ENCODE results near the gene ADCYAP1R1. TPM values are rescaled to one million over a fixed set of nuclear protein-coding genes. Genes with fewer than 3 reads are reported as not detected.

The ADCYAP1R1 gene
- polyA plus RNA-seq, 1 donor from 2014 or later, result 8.6 TPM

- Histone ChIP-seq H3K27ac (ENCODE audit: low read length) (no peak overlapping the region), H3K9ac (ENCODE audit: low read length) (no peak overlapping the region), H3K9me2 (ENCODE audit: insufficient read depth, low read length) (no peaks in the 10 kb centered on the region), H3K27me3 (ENCODE audit: insufficient read depth, low read depth, low read length) (no peaks in the 10 kb centered on the region), H3K9me3 (ENCODE audit: low read length) (no peaks in the 10 kb centered on the region), H4K20me1 (ENCODE audit: insufficient read depth) (no peaks in the 10 kb centered on the region), H3F3A (ENCODE audit: insufficient read depth, low read length, poor library complexity, severe bottlenecking) (no peaks in the 10 kb centered on the region), H2AFZ (ENCODE audit: low read depth, low read length) (no peak overlapping the region), H3K79me2 (replicated peaks; ENCODE audit: insufficient read depth, low read length) (no peaks in the 10 kb centered on the region), H3K4me3 (ENCODE audit: low read length) (no peak overlapping the region), H3K4me2 (ENCODE audit: low read length) (no peak overlapping the region), H3K36me3 (ENCODE audit: insufficient read depth, low read length) (no peaks in the 10 kb centered on the region)
- TF ChIP-seq, protein P1, sequence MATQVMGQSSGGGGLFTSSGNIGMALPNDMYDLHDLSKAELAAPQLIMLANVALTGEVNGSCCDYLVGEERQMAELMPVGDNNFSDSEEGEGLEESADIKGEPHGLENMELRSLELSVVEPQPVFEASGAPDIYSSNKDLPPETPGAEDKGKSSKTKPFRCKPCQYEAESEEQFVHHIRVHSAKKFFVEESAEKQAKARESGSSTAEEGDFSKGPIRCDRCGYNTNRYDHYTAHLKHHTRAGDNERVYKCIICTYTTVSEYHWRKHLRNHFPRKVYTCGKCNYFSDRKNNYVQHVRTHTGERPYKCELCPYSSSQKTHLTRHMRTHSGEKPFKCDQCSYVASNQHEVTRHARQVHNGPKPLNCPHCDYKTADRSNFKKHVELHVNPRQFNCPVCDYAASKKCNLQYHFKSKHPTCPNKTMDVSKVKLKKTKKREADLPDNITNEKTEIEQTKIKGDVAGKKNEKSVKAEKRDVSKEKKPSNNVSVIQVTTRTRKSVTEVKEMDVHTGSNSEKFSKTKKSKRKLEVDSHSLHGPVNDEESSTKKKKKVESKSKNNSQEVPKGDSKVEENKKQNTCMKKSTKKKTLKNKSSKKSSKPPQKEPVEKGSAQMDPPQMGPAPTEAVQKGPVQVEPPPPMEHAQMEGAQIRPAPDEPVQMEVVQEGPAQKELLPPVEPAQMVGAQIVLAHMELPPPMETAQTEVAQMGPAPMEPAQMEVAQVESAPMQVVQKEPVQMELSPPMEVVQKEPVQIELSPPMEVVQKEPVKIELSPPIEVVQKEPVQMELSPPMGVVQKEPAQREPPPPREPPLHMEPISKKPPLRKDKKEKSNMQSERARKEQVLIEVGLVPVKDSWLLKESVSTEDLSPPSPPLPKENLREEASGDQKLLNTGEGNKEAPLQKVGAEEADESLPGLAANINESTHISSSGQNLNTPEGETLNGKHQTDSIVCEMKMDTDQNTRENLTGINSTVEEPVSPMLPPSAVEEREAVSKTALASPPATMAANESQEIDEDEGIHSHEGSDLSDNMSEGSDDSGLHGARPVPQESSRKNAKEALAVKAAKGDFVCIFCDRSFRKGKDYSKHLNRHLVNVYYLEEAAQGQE (IDR thresholded peaks at IDR 0.05; ENCODE audit: borderline replicate concordance), result no peak
- no peak for TF ChIP-seq TAF1 (IDR thresholded peaks at IDR 0.05; ENCODE audit: low read depth)
- no peak for TF ChIP-seq MXI1 (conservative IDR thresholded peaks at IDR 0.05; ENCODE audit: poor library complexity, severe bottlenecking)
- TF ChIP-seq RAD21 (conservative IDR thresholded peaks at IDR 0.05), result no peak
- TF ChIP-seq SMC3 (conservative IDR thresholded peaks at IDR 0.05; ENCODE audit: poor library complexity), result no peak
Measured at GRCh38 chr7:31080763-31081162, 28.7 kb downstream of the ADCYAP1R1 start.

GRCh38 chr7:31082017-31082416 is 29.9 kb downstream of the ADCYAP1R1 start:
- Histone ChIP-seq H3K27ac (ENCODE audit: low read length) (no peak overlapping the region), H3K36me3 (ENCODE audit: insufficient read depth, low read length) (no peaks in the 10 kb centered on the region), H2AFZ (ENCODE audit: low read depth, low read length) (no peak overlapping the region), H3K4me2 (ENCODE audit: low read length) (no peak overlapping the region), H3K27me3 (ENCODE audit: insufficient read depth, low read depth, low read length) (no peaks in the 10 kb centered on the region), H3K79me2 (replicated peaks; ENCODE audit: insufficient read depth, low read length) (no peaks in the 10 kb centered on the region), H3K9me3 (ENCODE audit: low read length) (no peaks in the 10 kb centered on the region), H3F3A (ENCODE audit: insufficient read depth, low read length, poor library complexity, severe bottlenecking) (no peaks in the 10 kb centered on the region), H4K20me1 (ENCODE audit: insufficient read depth) (no peaks in the 10 kb centered on the region), H3K9me2 (ENCODE audit: insufficient read depth, low read length) (no peaks in the 10 kb centered on the region), H3K9ac (ENCODE audit: low read length) (no peak overlapping the region), H3K4me3 (ENCODE audit: low read length) (no peak overlapping the region)
- TF ChIP-seq MXI1 (conservative IDR thresholded peaks at IDR 0.05; ENCODE audit: poor library complexity, severe bottlenecking) (no peak), SMC3 (conservative IDR thresholded peaks at IDR 0.05; ENCODE audit: poor library complexity) (no peak), RAD21 (conservative IDR thresholded peaks at IDR 0.05) (no peak)
- TF ChIP-seq, protein P2, sequence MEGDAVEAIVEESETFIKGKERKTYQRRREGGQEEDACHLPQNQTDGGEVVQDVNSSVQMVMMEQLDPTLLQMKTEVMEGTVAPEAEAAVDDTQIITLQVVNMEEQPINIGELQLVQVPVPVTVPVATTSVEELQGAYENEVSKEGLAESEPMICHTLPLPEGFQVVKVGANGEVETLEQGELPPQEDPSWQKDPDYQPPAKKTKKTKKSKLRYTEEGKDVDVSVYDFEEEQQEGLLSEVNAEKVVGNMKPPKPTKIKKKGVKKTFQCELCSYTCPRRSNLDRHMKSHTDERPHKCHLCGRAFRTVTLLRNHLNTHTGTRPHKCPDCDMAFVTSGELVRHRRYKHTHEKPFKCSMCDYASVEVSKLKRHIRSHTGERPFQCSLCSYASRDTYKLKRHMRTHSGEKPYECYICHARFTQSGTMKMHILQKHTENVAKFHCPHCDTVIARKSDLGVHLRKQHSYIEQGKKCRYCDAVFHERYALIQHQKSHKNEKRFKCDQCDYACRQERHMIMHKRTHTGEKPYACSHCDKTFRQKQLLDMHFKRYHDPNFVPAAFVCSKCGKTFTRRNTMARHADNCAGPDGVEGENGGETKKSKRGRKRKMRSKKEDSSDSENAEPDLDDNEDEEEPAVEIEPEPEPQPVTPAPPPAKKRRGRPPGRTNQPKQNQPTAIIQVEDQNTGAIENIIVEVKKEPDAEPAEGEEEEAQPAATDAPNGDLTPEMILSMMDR (IDR thresholded peaks at IDR 0.05; ENCODE audit: poor library complexity, severe bottlenecking), result no peak

DNA sequence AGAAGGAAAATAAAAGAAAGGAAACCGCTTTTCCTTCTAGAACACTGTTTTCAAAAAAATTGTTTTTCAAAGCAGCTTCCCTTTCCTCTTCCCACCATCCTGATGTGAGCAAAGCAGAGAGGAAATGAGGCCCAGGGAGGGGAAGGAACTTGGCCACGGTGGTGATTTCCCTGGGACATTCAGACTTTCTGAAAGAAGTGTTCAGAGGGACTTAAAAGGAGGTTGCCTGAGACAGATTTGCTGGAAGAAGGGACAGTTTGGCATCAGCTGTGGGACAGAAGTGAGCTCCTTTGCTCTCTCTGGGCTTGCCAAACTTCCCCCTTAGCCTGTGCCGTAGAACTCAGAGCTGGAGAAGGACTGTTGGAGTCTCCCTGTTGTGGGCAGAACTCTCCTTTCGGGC is 30.3 kb downstream of the ADCYAP1R1 start:
- no peak for TF ChIP-seq POLR2AphosphoS5 (IDR thresholded peaks at IDR 0.05)
- TF ChIP-seq MXI1 (conservative IDR thresholded peaks at IDR 0.05; ENCODE audit: poor library complexity, severe bottlenecking), result no peak
- no peak for TF ChIP-seq EZH2 (IDR thresholded peaks at IDR 0.05; ENCODE audit: borderline replicate concordance, insufficient read depth, low read length, poor library complexity, severe bottlenecking)
- TF ChIP-seq, protein P1 (IDR thresholded peaks at IDR 0.05; ENCODE audit: borderline replicate concordance), result no peak
- TF ChIP-seq RAD21 (conservative IDR thresholded peaks at IDR 0.05), result no peak
- TF ChIP-seq TAF1 (IDR thresholded peaks at IDR 0.05; ENCODE audit: low read depth), result no peak
- TF ChIP-seq EP300 (conservative IDR thresholded peaks at IDR 0.05; ENCODE audit: poor library complexity, severe bottlenecking), result no peak
- TF ChIP-seq, protein P2 (IDR thresholded peaks at IDR 0.05; ENCODE audit: poor library complexity, severe bottlenecking), result no peak
- no peak for TF ChIP-seq SMC3 (conservative IDR thresholded peaks at IDR 0.05; ENCODE audit: poor library complexity)
- Histone ChIP-seq H3K36me3 (ENCODE audit: insufficient read depth, low read length) (peaks cover under 1% of the 10 kb centered on the region), H3K9me2 (ENCODE audit: insufficient read depth, low read length) (no peaks in the 10 kb centered on the region), H3K4me2 (ENCODE audit: low read length) (no peak overlapping the region), H4K20me1 (ENCODE audit: insufficient read depth) (no peaks in the 10 kb centered on the region), H3K9ac (ENCODE audit: low read length) (no peak overlapping the region), H3K79me2 (replicated peaks; ENCODE audit: insufficient read depth, low read length) (no peaks in the 10 kb centered on the region), H3K9me3 (ENCODE audit: low read length) (no peaks in the 10 kb centered on the region), H3K27ac (ENCODE audit: low read length) (no peak overlapping the region), H3F3A (ENCODE audit: insufficient read depth, low read length, poor library complexity, severe bottlenecking) (no peaks in the 10 kb centered on the region), H2AFZ (ENCODE audit: low read depth, low read length) (no peak overlapping the region), H3K27me3 (ENCODE audit: insufficient read depth, low read depth, low read length) (no peaks in the 10 kb centered on the region), H3K4me3 (ENCODE audit: low read length) (no peak overlapping the region)

Data from neural cell (in vitro differentiated cells).